Activated B cell treated with CpG ODN at 0.5 μM for 24 hours (primary cell): ENCODE data around the gene TOP3B. TPM values are rescaled to one million over a fixed set of nuclear protein-coding genes. Genes with fewer than 3 reads are reported as not detected.

Experiments
- ATAC-seq: fragments of 200-7000 bp; cut with Tn5 transposase; one replicate; pipeline ENCODE4 v1.10.0; 2021; ENCODE audit warnings: low read depth, mild to moderate bottlenecking, moderate library complexity
- CTCF ChIA-PET: fragments of 350-600 bp; sonication (Branson Sonifier 250); formaldehyde crosslinking; loops from one replicate; lab custom pipeline; 2021; ENCODE audit warnings: antibody characterized with exemption; lab: Charles Lee
- POLR2A ChIA-PET: fragments of 350-600 bp; sonication (Branson Sonifier 250); formaldehyde crosslinking; loops from one replicate; lab custom pipeline; 2021; ENCODE audit warnings: antibody characterized with exemption; lab: Charles Lee
- DNase-seq: peaks from one replicate; pipeline ENCODE4 v3.0.0; 2022
- H3K27ac Mint-ChIP-seq: one replicate; pipeline ENCODE4 v1.8.0; 2020; ENCODE audit warnings: mixed read lengths
- H3K27me3 Mint-ChIP-seq: one replicate; pipeline ENCODE4 v1.8.0; 2021; ENCODE audit warnings: mixed read lengths
- H3K36me3 Mint-ChIP-seq: one replicate; pipeline ENCODE4 v1.8.0; 2021; ENCODE audit warnings: low read depth, mixed read lengths
- H3K4me1 Mint-ChIP-seq: one replicate; pipeline ENCODE4 v1.8.0; 2021; ENCODE audit warnings: mixed read lengths
- H3K4me3 Mint-ChIP-seq: one replicate; pipeline ENCODE4 v1.8.0; 2020; ENCODE audit warnings: mild to moderate bottlenecking, mixed read lengths
- H3K9me3 Mint-ChIP-seq: one replicate; pipeline ENCODE4 v1.8.0; 2020; ENCODE audit warnings: mixed read lengths
- CTCF ChIP-seq: fragments of 200-600 bp; IDR thresholded peaks from one replicate; pipeline ENCODE4 v1.8.0; 2022; ENCODE audit warnings: antibody characterized with exemption, mild to moderate bottlenecking
- intact Hi-C: fragments of 100-400 bp; cut with micrococcal nuclease; formaldehyde crosslinking; loops from one replicate; pipeline ENCODE4 v1.15.1; 2024
- total RNA-seq: library from RNA; stranded (reverse); gene quantifications from 2 replicates; pipeline ENCODE4 v1.2.3, GENCODE V29; 2022

Gene TOP3B
- total RNA-seq, 1 donor from 2014 or later = 83.4 TPM

DNA sequence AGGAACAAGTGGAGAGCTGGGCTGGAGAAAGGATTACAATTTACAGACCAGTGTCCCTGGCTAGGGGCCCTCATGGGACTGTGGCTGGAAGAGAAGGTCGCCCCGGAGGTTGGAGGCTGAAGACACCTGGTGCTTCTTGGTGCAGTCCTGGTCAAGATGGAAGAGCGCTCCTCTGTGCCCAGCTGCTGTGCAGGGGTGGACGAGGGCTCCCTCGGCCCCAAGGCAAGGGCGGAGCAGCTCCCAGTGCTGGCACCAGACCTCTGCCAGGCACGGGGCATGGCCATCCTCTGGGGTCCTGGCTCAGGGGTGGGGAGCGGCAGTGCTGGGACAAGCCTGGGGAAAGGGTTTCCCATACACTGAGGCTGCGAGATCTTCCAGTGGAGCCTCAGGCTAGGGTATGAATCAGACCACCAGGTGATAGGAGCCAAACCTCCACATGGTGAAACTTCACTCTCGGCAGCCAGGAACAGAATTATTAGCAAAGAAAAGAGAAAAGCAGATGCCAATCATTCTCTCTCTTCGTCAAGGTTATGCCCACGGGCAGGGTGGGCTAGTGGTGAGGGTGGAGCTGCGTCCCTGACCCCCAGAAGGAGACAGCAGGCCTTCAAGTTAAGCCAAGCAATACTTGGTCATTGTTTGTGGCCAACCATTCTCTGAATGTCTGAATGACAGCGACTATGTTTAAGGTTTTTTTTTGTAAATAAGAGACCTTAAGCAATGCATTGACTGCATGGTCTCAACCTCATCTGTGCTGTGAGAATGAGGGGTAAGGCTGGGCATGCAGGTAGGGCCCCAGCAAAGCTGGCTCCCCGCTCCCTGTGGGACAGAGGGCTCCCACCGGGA lies 62.0 kb downstream of the TOP3B start:
- ChIA-PET POLR2A (interaction anchor here (0.6 kb wide), 1 partner anchor 110 kb away, joined by 3 read pairs; no protein-coding TSS in a partner anchor), CTCF (interaction anchor here (2.4 kb wide), 1 partner anchor 16 kb away, joined by 6 read pairs; no protein-coding TSS in a partner anchor)
- Mint-ChIP-seq H3K9me3 (no peaks in the 10 kb centered on the region), H3K36me3 (peaks cover 2% of the 10 kb centered on the region), H3K4me1 (no peaks in the 10 kb centered on the region), H3K27me3 (no peaks in the 10 kb centered on the region), H3K4me3 (no peak overlapping the region), H3K27ac (no peak overlapping the region)
- no peak for ATAC-seq
- intact Hi-C loops = no loop called here
- no peak for TF ChIP-seq CTCF
- no peak for DNase-seq

GRCh38 chr22:21919526-21920307 lies 62.9 kb downstream of the TOP3B start:
- Mint-ChIP-seq H3K4me3 (no peak overlapping the region), H3K9me3 (no peaks in the 10 kb centered on the region), H3K27me3 (no peaks in the 10 kb centered on the region), H3K4me1 (no peaks in the 10 kb centered on the region), H3K36me3 (peaks cover 2% of the 10 kb centered on the region), H3K27ac (no peak overlapping the region)
- CTCF ChIA-PET = interaction anchor here (2.4 kb wide), 1 partner anchor 17 kb away, joined by 6 read pairs; no protein-coding TSS in a partner anchor
- TF ChIP-seq CTCF = no peak
- no peak for DNase-seq
- intact Hi-C loops = no loop called here
- ATAC-seq = no peak
- POLR2A ChIA-PET = interaction anchor here (0.6 kb wide), 1 partner anchor 111 kb away, joined by 3 read pairs; no protein-coding TSS in a partner anchor

GRCh38 chr22:21918466-21919185 lies 64.0 kb downstream of the TOP3B start:
- Mint-ChIP-seq H3K27me3 (no peaks in the 10 kb centered on the region), H3K36me3 (no peaks in the 10 kb centered on the region), H3K4me1 (no peaks in the 10 kb centered on the region), H3K9me3 (no peaks in the 10 kb centered on the region), H3K27ac (no peak overlapping the region), H3K4me3 (no peak overlapping the region)
- ChIA-PET POLR2A (no interaction called here), CTCF (interaction anchor here (0.6 kb wide), 1 partner anchor 137 kb away, joined by 3 read pairs; no protein-coding TSS in a partner anchor)
- DNase-seq (no peak), ATAC-seq (no peak)
- TF ChIP-seq CTCF = no peak
- intact Hi-C loops = no loop called here

DNA sequence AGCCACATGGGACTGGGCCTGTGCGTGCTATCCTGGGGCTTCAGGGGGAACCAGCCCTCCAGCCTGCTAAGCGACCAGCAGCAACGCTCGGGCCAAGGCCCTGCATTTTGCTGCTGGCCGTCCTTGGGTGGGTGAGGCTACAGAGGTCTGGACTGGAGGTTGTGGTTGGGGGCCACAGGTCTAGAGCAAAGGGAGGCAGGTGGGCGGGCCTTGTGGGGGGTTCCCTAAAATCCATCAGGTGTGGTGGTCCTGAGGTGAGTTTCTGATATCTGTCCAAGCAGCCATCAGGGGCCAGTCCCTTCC lies 64.7 kb downstream of the TOP3B start:
- ChIA-PET POLR2A (no interaction called here), CTCF (no interaction called here)
- H3K27ac Mint-ChIP-seq = no peak overlapping the region
- H3K4me1 Mint-ChIP-seq = no peaks in the 10 kb centered on the region
- intact Hi-C loops = no loop called here
- no peak for ATAC-seq
- no peaks in the 10 kb centered on the region for H3K9me3 Mint-ChIP-seq
- H3K4me3 Mint-ChIP-seq = no peak overlapping the region
- no peak for DNase-seq
- no peaks in the 10 kb centered on the region for H3K27me3 Mint-ChIP-seq
- TF ChIP-seq CTCF = no peak
- no peaks in the 10 kb centered on the region for H3K36me3 Mint-ChIP-seq
